ENCODE results near the gene RNF168. TPM values are rescaled to one million over a fixed set of nuclear protein-coding genes. Genes with fewer than 3 reads are reported as not detected.
"Not testable (repeated sequence)": the region's sequence is repeated elsewhere in the genome, so short reads cannot be mapped to it uniquely, and the experiment has no call there.

Gene RNF168
- total RNA-seq, 3 donors from 2014 or later = 20.9 to 22.4 (median 21.8) TPM

DNA sequence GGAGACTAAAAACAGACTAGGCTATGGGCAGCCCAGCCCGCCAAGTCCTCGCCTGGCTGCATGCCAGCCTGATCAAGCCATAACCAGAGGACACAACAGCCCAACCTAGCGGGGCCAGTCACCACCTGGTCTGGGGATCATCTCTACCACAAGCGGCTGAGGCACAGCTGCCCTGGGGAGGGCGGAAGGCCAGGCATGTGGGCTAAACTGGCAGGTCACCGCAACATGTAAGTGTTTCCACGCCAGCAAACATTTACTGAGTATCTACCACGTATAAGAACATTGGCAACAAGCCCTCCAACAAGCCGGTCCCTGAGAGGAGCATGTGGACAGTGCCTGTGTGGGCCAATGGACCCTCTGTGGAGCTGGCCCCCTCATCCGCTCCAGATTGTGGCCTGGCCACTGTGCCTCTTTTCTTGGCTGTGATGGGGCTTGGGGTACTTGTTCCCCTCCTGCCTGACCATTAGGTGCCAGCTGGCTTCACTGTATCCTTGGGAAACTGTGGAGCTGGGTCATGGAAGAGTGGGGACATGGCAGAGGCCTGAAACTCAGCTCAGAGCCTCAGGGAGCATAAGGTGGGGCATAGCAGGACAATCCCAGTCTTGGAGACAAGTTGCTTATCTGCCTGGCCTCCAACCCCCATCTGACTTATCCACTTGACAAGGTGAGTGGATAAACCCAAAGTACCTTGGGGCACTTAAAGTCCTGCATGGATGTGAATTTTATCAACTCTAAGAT lies 80.4 kb downstream of the RNF168 start:
- DNase-seq (no peak), ATAC-seq (peak in 1 of 2 donors; percentile 28)
- Mint-ChIP-seq H3K9me3 (no peaks in the 10 kb centered on the region), H3K27me3 (ENCODE audit: low read depth) (no peaks in the 10 kb centered on the region), H3K36me3 (ENCODE audit: insufficient read depth) (peaks cover 8% of the 10 kb centered on the region), H3K4me3 (no peak overlapping the region), H3K4me1 (ENCODE audit: low read depth) (peaks cover 48% of the 10 kb centered on the region)

DNA sequence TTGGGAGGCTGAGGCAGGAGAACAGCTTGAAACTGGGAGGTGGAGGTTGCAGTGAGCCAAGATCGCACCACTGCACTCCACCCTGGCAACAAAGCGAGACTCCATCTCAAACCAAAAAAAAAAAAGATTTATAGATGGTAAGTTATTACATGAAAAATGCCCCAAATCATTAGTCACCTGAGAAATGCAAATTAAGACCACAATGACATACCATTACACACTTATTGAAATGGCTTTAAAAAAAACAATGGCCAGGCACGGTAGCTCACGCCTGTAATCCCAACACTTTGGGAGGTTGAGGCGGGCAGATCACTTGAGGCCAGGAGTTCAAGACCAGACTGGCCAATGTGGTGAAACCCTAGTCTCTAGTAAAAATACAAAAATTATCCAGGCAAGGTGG lies 81.9 kb downstream of the RNF168 start:
- ATAC-seq = peak; percentile 82 to 84
- DNase-seq; H3K9me3 Mint-ChIP-seq; H3K36me3 Mint-ChIP-seq (ENCODE audit: insufficient read depth); H3K27me3 Mint-ChIP-seq (ENCODE audit: low read depth); H3K4me3 Mint-ChIP-seq: not testable (repeated sequence)
- H3K4me1 Mint-ChIP-seq (ENCODE audit: low read depth) = peaks cover 53% of the 10 kb centered on the region

DNA sequence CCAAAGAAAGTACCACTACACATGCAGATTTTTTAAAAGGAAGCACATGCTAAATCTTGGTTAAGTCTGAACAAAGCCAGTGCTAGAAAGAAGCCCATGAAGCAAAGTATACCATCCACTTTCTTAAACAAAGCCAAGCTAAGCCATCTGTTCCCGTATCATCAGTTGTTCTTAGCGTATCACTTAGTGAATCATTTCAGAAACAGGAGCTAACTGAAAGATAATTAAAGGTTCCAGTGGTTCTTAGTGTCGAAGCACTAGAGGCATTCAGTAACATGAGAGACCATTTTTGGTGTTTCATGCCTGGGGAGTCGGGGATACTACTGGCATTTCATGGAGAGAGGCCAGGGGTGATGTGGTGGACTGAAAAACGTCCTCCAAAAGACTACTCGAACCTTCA lies 84.2 kb downstream of the RNF168 start:
- H3K9me3 Mint-ChIP-seq = no peaks in the 10 kb centered on the region
- DNase-seq (no peak), ATAC-seq (no peak)
- H3K36me3 Mint-ChIP-seq (ENCODE audit: insufficient read depth) = peaks cover 6% of the 10 kb centered on the region
- no peaks in the 10 kb centered on the region for H3K27me3 Mint-ChIP-seq (ENCODE audit: low read depth)
- H3K4me3 Mint-ChIP-seq = no peak overlapping the region
- H3K4me1 Mint-ChIP-seq (ENCODE audit: low read depth) = peaks cover 65% of the 10 kb centered on the region

Other genes starting within 250 kb of the RNF168 start
- gene PCYT1A, start 216.0 kb downstream of the RNF168 start, total RNA-seq = 10 to 100 TPM; 53.5 to 66.9 (median 56.2) TPM
- gene DYNLT2B, start 185.5 kb downstream of the RNF168 start, total RNA-seq = 1 to 10 TPM; 6.0 to 7.7 (median 6.8) TPM
- gene TM4SF19, start 165.4 kb downstream of the RNF168 start, total RNA-seq = not detected
- gene UBXN7, start 71.3 kb downstream of the RNF168 start, total RNA-seq = 10 to 100 TPM; 33.7 to 35.2 (median 34.7) TPM
- gene SMCO1, start 11.6 kb upstream of the RNF168 start, total RNA-seq = not detected
- gene WDR53, start 64.8 kb upstream of the RNF168 start, total RNA-seq = 10 to 100 TPM; 21.5 to 27.1 (median 22.9) TPM
- 10 to 100 TPM; 20.3 to 21.4 (median 21.4) TPM for gene FBXO45, start 64.9 kb upstream of the RNF168 start, total RNA-seq
- 10 to 100 TPM; 16.2 to 18.5 (median 18.5) TPM for gene NRROS, start 135.9 kb upstream of the RNF168 start, total RNA-seq
- gene CEP19, start 208.5 kb upstream of the RNF168 start, total RNA-seq = 1 to 10 TPM; 3.4 to 4.3 (median 3.6) TPM
- 10 to 100 TPM; 26.7 to 28.9 (median 27.9) TPM for gene PIGX, start 208.6 kb upstream of the RNF168 start, total RNA-seq
- gene PAK2, start 236.1 kb upstream of the RNF168 start, total RNA-seq = 10 to 100 TPM; 60.1 to 71.1 (median 65.8) TPM